Measurements from ENCODE around the gene GMPR. TPM values are rescaled to one million over a fixed set of nuclear protein-coding genes. Genes with fewer than 3 reads are reported as not detected.

Gene GMPR
- total RNA-seq, 4 donors from 2014 or later = 0.53 to 6.3 (median 1.6) TPM

DNA sequence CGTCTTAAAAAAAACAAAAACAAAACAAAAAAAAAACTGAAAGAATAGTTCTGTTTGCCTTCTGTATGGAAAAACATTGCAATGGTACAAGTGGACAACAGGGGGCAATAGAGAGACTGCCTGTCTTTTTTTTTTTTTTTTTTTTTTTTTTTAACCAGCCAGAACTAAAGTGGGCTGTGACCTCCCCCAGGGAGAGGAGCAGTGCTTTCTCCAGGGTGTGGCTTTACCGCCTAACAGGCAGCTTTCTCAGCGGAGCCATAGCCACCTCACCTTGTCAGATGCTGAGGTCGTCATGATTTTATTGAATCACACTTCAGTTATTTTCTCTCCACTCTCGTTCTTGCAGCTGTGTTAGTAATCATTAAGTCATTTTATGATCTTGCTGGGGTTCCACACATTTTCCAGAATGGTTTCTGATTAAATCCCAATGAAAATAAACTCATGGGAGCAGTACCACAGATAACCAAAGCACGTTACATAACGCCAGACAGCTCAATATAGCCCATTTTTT lies 78.4 kb downstream of the GMPR start:
- intact Hi-C loops (cut with DNase I) = no loop called here
- H3K27ac ChIP-seq = no peak overlapping the region
- DNase-seq = no peak
- H3K27me3 ChIP-seq = no peaks in the 10 kb centered on the region
- H3K4me3 ChIP-seq = no peak overlapping the region
- H3K36me3 ChIP-seq = peaks cover 0 to 6% (median 0%) of the 10 kb centered on the region in 3 donors
- H3K4me1 ChIP-seq = peaks cover 16 to 51% (median 36%) of the 10 kb centered on the region in 3 donors
- H3K9me3 ChIP-seq = no peaks in the 10 kb centered on the region
- WGBS, 2 donors = 56 to 58% methylated on average over 7 of the region's 7 CpGs
- TF ChIP-seq POLR2A (IDR thresholded peaks at IDR 0.05) = no peak
- TF ChIP-seq, protein P1, sequence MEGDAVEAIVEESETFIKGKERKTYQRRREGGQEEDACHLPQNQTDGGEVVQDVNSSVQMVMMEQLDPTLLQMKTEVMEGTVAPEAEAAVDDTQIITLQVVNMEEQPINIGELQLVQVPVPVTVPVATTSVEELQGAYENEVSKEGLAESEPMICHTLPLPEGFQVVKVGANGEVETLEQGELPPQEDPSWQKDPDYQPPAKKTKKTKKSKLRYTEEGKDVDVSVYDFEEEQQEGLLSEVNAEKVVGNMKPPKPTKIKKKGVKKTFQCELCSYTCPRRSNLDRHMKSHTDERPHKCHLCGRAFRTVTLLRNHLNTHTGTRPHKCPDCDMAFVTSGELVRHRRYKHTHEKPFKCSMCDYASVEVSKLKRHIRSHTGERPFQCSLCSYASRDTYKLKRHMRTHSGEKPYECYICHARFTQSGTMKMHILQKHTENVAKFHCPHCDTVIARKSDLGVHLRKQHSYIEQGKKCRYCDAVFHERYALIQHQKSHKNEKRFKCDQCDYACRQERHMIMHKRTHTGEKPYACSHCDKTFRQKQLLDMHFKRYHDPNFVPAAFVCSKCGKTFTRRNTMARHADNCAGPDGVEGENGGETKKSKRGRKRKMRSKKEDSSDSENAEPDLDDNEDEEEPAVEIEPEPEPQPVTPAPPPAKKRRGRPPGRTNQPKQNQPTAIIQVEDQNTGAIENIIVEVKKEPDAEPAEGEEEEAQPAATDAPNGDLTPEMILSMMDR (IDR thresholded peaks at IDR 0.05) = peak; percentile 13 to 79 (median 54)

GRCh38 chr6:16318538-16318937 lies 80.2 kb downstream of the GMPR start:
- Histone ChIP-seq H3K27ac (peak overlapping the region; percentile 49 to 89 (median 82)), H3K9me3 (no peaks in the 10 kb centered on the region), H3K4me1 (peaks cover 16 to 68% (median 44%) of the 10 kb centered on the region in 3 donors), H3K27me3 (no peaks in the 10 kb centered on the region), H3K36me3 (peaks cover 0 to 6% (median 0%) of the 10 kb centered on the region in 3 donors), H3K4me3 (no peak overlapping the region)
- intact Hi-C loops (cut with DNase I) = no loop called here
- TF ChIP-seq, protein P1 (IDR thresholded peaks at IDR 0.05) = no peak
- no peak for TF ChIP-seq POLR2A (IDR thresholded peaks at IDR 0.05)
- DNase-seq = no peak
- 27 to 38% methylated on average over 3 to 6 of the region's 6 CpGs for WGBS, 2 donors

DNA sequence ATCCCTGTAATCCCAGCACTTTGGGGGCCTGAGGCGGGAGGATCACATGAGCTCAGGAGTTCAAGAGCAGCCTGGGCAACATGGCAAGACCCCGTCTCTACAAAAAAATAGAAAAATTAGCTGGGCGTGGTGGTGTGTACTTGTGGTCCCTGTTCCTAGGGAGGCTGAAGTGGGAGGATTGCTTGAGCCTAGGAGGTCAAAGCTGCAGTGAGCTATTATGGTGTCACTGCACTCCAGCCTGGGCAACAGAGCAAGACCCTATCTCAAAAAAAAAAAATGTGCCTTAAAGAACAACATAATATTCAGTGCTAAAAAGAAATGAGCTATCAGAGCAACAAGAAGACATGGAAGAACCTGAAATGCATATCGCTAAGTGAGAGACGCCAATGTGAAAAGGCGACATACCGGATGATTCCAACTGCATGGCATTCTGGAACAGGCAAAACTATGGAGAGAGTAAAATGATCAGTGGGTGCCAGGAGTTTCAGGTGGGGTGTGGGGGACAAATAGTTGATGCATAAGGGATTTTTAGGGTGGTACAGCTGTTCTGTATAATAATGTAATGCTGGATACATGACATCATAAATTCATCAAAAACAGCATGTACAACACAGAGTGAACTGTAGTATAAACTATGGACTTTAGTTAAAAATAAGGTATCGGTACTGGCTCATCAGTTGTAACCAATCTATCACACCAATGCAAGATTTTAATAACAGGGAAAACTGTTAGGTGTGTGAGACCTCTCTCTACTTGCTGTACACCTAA lies 80.8 kb downstream of the GMPR start:
- whole genome bisulfite sequencing, 2 donors = 87 to 91% methylated on average over 7 to 8 of the region's 8 CpGs
- H3K27me3 ChIP-seq = no peaks in the 10 kb centered on the region
- intact Hi-C loops (cut with DNase I) = no loop called here
- TF ChIP-seq, protein P1 (IDR thresholded peaks at IDR 0.05) = no peak
- TF ChIP-seq POLR2A (IDR thresholded peaks at IDR 0.05) = no peak
- no peak overlapping the region for H3K4me3 ChIP-seq
- H3K27ac ChIP-seq = peak overlapping the region; percentile 67 to 89 (median 82)
- peaks cover 0 to 6% (median 0%) of the 10 kb centered on the region in 3 donors for H3K36me3 ChIP-seq
- no peak for DNase-seq
- peaks cover 16 to 71% (median 44%) of the 10 kb centered on the region in 3 donors for H3K4me1 ChIP-seq
- H3K9me3 ChIP-seq = no peaks in the 10 kb centered on the region

- no peak for DNase-seq
- Histone ChIP-seq H3K4me1 (peaks cover 16 to 71% (median 44%) of the 10 kb centered on the region in 3 donors), H3K36me3 (peaks cover 0 to 6% (median 0%) of the 10 kb centered on the region in 3 donors), H3K9me3 (no peaks in the 10 kb centered on the region), H3K4me3 (peak overlapping the region; percentile 5 to 52 (median 18)), H3K27ac (peak overlapping the region; percentile 67 to 89 (median 85)), H3K27me3 (no peaks in the 10 kb centered on the region)
- TF ChIP-seq POLR2A (IDR thresholded peaks at IDR 0.05) = no peak
- TF ChIP-seq, protein P1 (IDR thresholded peaks at IDR 0.05) = no peak
- intact Hi-C loops (cut with DNase I) = no loop called here
- WGBS, 2 donors = 0 to 7% methylated on average over 12 to 15 of the region's 16 CpGs
Observed at GRCh38 chr6:16319813-16320532, 81.6 kb downstream of the GMPR start.

Data from esophagus squamous epithelium (tissue), 5 donors.